GM19193 (cell line): ENCODE results near the gene KAZN.

ENCODE experiments used
- POLR2A ChIP-seq: IDR thresholded peaks from 4 replicates; pipeline ENCODE4 v1.6.1; 2011; ENCODE audit not compliant: insufficient read depth, insufficient read length; ENCODE audit errors: extremely low read depth

The KAZN gene

DNA sequence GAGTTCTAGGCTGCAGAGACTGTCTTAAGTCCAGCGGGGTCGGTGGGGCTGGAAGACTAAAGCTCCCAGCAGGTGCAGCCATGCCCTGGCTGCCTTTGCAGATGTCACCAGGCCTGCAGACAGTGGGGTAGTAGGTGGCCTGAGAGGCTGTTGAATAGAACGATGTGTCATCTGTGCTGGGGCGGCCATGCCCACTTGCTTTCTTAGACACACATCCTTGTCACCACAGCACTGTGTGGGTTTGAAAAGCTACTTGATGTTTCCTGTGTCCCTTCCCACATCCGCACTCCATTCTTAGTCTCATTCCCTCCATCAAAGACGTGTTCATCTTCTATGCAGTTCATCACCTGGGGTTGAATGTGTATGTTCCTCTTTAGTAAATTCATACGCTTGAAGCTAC is 370.5 kb downstream of the KAZN start:
- TF ChIP-seq POLR2A, result no peak

DNA sequence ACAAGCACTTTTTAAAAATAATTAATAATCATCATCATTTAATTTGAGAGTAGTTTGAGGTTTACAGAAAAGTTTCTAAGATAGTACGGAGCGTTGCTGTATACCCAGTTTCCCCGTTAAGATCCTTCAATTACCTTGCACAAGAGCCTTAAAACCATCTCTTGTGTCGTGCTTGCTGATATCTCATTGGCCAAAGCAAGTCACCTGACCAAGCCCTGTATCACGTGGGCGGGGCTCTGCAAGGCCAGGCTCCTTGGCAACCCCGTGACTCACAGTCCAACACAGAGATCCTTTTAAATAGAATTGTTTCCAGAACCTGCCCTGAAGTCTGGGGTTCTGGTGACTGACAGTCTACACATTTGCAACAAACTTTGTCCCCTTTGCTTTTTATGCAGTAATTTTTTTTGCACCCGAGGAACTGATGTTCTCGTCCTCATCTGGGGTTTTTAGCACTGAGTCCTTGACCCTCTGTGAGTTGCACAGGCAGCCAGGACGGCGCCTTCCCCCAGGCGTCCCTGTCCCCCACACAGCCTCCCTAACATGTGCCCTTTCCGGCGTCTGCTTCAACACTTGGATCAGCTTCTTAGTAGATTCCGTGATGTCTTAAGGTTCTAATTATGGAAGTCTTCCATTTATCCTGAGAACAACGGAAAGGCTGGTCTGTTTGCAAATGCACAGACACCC is 371.8 kb downstream of the KAZN start:
- no peak for TF ChIP-seq POLR2A

DNA sequence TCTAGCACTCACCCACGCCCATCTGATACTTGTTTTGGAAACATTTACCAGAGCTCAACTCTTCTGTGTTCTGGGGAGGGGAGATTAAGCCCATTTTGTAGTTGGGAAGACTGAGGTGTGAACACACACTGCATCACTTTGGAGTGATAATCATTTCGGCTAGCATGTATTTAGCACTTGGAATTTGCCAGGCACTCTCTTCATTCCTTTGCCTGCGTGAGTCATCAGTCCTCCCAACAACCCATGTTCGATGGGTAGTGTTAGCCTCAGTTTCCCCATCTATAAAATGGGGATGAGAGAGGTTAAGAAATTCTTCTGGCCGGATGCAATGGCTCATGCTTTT is 372.3 kb downstream of the KAZN start:
- no peak for TF ChIP-seq POLR2A

DNA sequence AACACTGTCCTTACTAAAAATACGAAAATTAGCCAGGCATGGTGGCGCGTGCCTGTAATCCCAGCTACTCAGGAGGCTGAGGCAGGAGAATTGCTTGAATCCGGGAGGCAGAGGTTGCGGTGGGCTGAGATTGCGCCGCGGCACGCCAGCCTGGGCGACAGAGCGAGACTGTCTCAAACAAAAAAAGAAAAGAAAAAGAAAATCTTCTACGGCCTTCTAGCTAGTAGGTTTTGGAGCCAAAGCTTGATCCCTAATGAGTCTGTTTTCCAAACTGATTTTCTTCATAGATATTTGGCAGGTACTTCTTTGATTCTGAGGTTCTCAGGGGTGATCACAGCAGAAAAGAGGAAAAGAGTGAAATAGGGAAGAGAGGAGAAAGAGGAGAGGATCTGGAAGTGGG is 372.7 kb downstream of the KAZN start:
- no peak for TF ChIP-seq POLR2A

DNA sequence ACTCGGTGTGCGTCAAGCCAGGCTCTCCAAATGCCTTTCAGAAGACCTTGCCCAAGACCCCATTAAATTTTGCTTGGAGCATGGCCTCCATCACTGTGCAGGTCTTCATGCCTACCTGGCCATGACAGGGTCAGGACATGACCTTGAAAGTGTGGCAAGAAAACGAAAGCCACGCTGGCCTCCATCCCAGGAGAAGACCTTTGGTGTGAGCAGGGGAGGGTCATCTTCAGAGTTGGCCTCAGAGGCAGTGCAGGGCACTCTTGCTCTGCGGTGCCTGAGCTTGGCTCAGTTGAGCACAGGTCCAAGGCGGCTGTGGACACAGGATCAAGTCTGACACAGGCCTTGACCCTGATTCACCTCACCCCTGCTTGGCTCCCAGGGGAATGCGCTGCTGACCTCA is 373.6 kb downstream of the KAZN start:
- no peak for TF ChIP-seq POLR2A

DNA sequence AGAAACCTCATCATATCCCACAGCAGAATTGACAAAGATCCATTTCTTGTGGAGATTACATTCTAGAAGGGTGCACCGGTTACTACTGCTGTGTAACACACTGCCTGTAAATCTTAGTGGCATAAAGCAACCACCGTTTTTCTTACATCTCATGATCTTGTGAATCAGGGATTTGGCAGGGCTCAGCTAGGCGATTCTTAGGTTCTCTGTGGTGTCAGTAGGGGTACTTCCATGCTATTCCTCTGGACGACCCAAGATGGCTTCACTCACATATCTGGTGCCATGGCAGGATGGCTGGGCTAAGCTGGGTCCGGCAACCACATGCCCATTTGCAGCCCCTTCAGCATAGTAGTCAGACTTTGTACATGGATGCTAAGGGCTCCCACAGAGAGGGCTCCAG is 375.3 kb downstream of the KAZN start:
- no peak for TF ChIP-seq POLR2A

DNA sequence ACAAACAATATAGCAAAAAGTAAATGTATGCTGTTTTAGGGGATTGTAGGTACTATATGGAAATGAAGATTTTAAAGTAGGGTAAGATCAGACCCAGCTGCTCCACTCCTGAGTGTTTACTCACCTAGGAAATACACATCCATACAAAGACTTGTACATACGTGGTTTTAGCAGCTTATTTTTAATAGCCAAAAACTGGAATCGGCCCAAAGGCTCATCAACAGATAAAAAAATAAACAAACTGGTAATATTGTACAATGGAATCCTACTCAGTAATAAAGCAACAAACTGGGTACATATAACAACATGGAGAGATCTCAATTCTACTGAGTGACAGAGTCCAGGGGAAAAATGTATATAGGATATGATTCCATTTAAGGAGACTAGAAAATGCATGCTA is 375.9 kb downstream of the KAZN start:
- no peak for TF ChIP-seq POLR2A

DNA sequence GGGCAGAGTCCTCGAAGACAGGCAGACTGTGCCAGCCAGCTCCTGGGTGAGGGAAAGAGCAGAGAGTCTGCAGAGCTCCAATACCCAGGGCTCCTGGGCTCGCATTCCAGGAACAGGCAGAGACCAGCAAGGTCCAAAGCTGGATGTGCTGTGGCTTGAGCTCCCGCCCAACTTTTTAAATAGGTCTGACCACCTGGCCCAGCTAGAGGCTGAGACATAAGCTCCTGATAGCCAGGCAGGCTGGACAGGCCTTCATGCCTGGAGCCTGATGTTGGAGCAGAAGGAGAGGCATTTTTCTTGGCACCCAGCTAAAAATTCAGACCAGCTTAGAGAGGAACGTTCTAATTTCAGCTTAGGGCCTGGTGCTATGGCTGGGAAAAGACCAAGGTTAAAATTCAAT is 376.6 kb downstream of the KAZN start:
- no peak for TF ChIP-seq POLR2A

DNA sequence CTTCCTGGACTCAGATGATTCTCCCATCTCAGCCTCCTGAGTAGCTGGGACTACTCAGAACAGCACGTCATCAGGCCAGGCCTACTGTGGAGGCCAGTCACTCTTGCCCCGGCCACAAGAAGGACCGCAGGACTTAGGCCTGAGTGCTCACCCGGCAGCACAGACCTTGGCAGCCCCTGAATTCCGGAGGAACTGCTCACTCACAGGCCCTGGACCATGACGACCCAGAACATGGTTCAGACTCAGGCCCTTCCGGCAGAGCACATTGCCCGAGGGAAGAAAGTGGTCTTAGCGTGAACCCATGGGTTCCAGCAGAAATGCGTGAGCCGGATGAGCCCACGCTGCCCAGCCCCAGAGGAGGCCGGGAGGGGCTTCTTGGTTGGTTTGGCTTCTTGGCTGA is 377.8 kb downstream of the KAZN start:
- TF ChIP-seq POLR2A, result no peak

DNA sequence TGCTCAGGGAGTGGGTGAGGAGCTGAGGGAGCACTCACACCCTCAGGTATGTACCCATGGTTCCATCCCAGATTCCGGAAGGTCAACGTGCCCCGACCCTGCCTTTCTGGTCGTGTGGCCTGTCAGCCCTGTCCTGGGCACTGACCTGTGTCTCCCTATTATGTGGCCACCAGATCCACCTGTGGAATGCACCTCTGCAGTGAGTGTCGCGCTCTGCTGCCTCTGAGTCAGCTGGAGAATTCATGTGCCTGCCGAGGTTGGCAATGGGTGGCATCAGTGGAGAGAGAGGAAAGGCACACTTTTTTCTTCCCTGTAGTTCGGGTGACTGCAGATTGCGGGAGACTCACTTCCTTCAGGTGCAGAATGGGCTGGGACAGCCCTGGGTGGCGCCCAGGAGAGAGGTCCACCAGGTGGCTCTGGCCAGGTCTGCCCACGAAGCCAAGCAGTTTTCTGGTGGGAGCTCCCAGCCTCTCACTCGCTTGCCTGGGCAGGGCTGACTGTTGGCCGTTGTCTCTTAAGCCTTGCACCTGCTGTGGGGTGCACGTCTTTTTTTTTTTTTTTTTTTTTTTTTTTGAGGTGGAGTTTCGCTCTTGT is 378.9 kb downstream of the KAZN start:
- no peak for TF ChIP-seq POLR2A

DNA sequence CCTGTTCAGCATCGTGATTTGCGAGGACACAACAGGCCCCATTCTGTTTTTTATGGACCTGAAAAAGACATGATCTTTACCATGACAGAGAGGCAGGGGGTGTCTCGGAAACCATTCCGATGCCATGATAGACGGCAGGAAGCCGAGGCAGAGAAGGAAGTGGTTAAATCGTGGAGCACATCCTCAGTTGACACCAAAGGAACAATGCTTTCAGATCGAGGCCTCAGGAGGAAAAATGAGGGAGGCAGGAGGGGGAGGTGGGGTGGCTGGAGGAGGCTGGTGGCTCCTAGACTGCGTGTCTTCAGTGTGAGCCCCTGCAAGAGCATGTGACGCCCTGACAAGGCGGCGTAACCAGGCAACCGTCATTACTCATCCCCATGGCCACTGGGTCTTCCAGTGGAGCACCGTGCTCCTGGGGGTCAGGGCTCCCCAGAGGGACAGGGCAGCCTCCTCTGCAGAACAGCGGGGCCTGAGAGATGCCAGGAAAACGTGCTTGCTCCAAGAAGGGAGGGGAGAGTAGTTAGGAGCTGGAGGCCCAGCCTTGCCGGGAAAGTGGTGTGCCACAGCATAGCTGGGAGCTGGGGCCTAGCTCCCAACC is 382.2 kb downstream of the KAZN start:
- no peak for TF ChIP-seq POLR2A

DNA sequence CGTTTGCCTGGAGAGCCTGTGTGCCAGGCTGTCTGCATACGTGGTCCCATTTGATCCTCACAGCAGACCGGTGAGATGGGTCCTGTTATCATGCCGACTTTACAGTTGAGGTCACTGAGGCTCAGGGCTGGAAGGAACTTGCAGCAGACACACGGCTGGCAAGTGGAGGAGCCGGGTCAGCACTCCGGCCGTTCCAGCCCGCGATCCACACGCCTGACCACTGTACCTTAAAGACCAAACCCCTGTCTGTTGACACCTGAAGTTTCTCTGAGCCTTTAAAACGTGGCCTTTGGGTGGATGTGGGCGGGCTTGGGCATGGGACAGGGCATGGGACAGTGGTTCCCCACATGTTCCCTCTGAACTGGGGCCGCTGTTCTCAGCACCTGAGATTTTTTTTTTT is 383.5 kb downstream of the KAZN start:
- TF ChIP-seq POLR2A, result no peak

DNA sequence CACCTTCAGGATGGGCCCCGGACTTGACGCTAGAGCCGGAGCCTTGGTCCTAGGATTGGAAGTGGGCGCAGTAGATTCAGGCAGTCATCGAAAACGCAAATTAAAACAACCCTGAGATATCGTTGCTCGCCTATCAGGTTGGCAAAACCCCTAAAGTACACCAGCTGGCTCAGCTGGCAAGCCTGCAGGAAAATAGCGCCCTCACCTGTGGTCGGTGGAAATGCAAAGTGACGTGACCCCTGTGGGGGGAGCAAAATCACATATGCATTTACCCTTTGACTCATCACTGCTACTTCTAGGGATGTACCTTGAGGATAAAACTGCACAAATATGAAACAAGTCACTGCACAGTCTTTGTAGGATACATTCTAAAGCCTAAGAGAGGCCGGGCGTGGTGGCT is 384.8 kb downstream of the KAZN start:
- TF ChIP-seq POLR2A, result no peak

DNA sequence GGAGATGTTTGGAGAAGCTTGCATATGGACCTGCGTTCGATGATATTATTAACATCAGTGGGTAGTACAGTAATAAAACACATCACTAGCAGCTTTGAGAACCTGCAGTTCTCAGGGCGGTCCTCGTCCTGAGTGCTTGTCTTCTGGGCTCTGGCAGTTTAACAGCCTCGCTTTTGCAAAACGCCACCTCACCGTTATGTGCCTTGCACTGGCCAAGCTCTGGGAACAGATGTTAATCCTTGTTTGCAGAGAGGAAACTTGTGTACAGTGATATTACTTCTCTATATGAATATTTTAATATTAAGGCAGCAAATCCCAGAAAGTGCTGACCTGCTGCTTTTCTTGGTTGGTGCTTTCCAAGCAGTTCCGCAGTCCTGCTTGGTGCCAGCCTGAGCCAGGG is 387.7 kb downstream of the KAZN start:
- no peak for TF ChIP-seq POLR2A

DNA sequence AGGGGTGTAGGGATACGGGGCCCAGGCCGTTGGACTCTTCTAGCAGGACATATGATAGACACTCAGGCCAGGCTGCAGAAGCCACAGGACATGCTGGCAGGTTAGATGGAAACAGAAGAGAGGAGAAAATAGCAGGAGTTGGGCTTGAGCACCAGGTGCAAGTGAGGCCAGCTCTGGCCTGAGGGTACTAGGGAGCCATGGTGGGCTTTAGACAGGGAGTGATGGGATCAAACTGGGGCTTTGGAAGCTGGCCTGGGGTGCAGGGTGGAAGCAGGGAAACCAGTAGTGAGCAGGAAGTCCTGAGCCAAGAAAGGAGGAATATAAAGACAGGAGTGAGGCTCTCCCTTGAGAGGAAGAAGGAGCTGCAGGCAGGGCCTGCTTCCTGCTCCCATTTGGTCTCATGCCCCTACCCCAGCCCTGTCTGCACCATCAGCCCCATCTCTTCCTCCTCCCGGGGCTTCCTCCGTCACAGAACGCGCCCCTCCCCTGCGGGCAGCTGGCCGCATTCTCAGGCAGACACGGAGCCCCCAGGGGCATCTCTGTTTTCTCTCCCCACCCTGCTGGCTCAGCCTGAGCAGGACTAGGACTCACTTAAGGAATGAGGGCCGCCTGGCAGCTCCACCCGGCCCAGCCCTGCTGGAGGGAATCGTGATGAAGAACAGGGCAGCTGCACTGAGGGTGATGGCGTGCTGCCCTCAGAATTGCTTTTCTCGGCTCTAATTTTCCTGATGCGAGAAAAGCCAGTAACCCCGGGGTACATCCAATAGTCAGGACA is 389.5 kb downstream of the KAZN start:
- TF ChIP-seq POLR2A, result no peak

DNA sequence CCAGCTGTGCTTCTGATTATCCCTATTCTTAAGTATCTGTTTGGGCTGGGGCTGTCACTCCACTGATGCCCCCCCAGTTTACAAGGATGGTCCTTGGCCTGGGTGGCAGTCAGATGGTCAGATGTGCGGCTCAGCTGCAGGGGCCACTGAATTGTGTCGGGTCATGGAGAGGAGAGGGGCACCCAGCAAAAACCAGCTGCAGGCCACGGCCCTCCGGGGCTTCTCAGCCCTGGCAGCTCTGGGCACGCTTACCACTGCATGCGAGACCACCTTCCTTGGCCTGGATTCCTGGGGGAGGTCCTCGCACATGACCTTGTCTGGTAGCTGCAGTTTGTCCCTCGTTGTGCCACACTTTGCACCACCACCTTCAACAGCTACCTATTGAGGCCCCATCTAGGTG is 390.2 kb downstream of the KAZN start:
- no peak for TF ChIP-seq POLR2A
